BE2C (cell line): ENCODE data around the gene HOXA13. TPM values are rescaled to one million over a fixed set of nuclear protein-coding genes. Genes with fewer than 3 reads are reported as not detected.

Experiments used
- DNase-seq: peaks from one replicate; pipeline ENCODE4 v3.0.0-alpha.2; 2020
- H3K27me3 ChIP-seq: fragments of 250-450 bp; sonication (Bioruptor Pico); 2 replicates; pipeline ENCODE4 v1.5.1; 2020; ENCODE audit warnings: mild to moderate bottlenecking
- H3K36me3 ChIP-seq: fragments of 250-450 bp; sonication (Bioruptor Pico); 2 replicates; pipeline ENCODE4 v1.5.1; 2020; ENCODE audit warnings: mild to moderate bottlenecking
- H3K4me1 ChIP-seq: fragments of 250-450 bp; sonication (Bioruptor Pico); 2 replicates; pipeline ENCODE4 v1.5.1; 2020
- H3K4me3 ChIP-seq: 2 replicates; pipeline ENCODE4 v1.5.1; 2011; ENCODE audit warnings: low read depth, low read length
- H3K9me3 ChIP-seq: fragments of 250-450 bp; sonication (Bioruptor Pico); 2 replicates; pipeline ENCODE4 v1.5.1; 2020
- polyA plus RNA-seq: library from polyadenylated mRNA; unstranded; fragments of >200 nt; gene quantifications from one replicate; pipeline ENCODE4 v1.2.1, GENCODE V29; 2012; ENCODE audit warnings: low read depth, missing spikeins; ENCODE audit not compliant: insufficient read length, insufficient read depth
- TF ChIP-seq, protein P1 (sequence below): IDR thresholded peaks from 2 replicates; pipeline ENCODE4 v1.5.1; 2012; ENCODE audit warnings: mild to moderate bottlenecking, low read depth, low read length

Gene HOXA13
- not detected for polyA plus RNA-seq

DNA sequence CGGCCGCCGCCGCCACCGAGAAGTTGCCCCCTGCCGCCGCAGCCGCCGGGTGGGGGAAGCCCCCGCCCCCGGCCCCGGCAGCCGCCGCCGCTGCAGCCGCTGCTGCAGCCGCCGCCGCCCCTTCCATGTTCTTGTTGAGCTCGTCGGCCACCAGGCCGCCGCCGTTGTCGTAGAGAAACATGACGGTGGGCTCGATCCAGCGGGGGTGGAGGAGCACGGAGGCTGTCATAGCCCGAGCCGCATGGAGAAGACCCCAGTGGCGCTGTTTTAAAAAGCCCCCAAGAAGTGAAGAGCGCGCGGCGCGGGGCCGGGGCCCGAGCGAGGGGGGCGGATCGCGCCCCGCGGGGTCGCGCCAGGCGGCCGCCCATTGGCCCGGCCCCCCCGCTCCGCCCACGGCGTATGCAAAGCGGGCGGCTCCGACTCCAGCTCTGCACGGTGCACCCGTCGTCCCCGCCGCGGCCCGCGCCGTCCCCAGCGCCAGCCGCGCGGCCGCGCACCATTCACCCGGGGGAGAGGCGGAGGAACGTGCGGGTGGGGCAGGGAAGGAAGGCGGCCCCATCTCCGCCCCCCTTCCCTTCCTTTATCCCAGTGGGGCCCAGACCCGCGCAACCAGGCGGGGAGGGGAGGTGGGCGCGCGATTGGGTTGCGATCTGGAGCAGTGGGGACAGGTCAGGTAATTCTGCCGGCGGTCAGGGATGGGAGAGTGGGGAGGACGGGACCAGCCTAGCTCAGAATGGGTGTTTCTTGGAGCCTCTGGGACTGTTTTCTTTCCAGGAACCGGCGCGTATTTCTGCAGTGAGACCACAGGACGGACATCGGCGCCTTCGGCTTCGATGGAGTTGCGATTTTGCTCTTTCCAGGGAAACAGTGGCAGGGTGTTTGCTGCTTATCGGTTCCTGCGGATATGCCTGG lies at the start of gene HOXA13:
HOXA13 (minus strand) TSS at position 243 of the 912 bp plus-strand sequence; CDS start at position 229, 14 bp downstream.
- peaks cover 99% of the 10 kb centered on the region for H3K27me3 ChIP-seq

DNA sequence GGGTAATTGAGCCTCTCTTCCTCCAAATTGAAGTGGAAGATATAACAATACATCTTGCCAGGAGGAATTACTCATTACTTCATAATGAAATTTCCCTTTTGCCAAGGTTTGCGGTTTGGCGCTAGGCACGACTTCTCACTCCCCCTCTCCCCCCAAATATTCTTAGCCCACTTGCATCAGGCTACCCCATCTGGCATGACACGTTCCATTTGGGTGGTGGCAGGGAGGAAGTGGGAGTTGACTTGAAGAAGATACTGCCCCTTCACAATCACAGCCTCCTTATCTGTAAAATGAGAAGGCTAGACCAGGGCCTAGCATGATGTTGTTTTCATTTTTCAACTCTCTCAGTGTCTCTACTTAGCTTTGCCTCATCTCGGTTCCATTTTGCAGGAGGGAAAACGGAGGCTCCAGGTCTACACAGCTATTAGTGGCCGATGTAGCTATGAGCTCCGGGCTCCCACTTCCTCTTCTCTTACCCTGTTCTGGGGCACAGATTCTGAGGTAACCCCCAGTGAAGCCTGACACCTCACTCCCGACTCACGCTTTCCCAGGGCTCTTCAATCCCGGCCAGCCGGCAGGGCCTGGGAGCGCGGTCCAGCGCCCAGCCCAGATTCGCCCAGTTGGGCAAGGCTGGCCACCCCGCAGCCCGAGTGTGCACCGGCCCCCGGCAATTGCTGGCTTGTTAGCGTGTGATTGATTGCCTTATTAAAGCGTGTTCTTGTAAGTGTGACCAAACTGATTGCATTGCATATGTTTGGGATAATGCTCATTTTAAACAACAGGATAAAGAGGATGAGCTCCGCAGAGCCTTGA lies 49.2 kb upstream of the HOXA13 start:
- Histone ChIP-seq H3K27me3 (peaks cover 100% of the 10 kb centered on the region), H3K9me3 (no peaks in the 10 kb centered on the region; the same call in 1 of the 2 replicates), H3K4me3 (no peak overlapping the region), H3K4me1 (no peaks in the 10 kb centered on the region), H3K36me3 (no peaks in the 10 kb centered on the region)
- DNase-seq: no peak
- TF ChIP-seq, protein P1, sequence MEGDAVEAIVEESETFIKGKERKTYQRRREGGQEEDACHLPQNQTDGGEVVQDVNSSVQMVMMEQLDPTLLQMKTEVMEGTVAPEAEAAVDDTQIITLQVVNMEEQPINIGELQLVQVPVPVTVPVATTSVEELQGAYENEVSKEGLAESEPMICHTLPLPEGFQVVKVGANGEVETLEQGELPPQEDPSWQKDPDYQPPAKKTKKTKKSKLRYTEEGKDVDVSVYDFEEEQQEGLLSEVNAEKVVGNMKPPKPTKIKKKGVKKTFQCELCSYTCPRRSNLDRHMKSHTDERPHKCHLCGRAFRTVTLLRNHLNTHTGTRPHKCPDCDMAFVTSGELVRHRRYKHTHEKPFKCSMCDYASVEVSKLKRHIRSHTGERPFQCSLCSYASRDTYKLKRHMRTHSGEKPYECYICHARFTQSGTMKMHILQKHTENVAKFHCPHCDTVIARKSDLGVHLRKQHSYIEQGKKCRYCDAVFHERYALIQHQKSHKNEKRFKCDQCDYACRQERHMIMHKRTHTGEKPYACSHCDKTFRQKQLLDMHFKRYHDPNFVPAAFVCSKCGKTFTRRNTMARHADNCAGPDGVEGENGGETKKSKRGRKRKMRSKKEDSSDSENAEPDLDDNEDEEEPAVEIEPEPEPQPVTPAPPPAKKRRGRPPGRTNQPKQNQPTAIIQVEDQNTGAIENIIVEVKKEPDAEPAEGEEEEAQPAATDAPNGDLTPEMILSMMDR: no peak

More for the DNA sequence above, at the start of gene HOXA13:
- no peaks in the 10 kb centered on the region for H3K9me3 ChIP-seq
- DNase-seq: peak; percentile 83
- no peaks in the 10 kb centered on the region for H3K4me1 ChIP-seq
- TF ChIP-seq, protein P1: no peak
- no peaks in the 10 kb centered on the region for H3K36me3 ChIP-seq
- peak within 1 kb of the TSS; percentile 52 for H3K4me3 ChIP-seq

GRCh38 chr7:27248427-27248806 lies 48.5 kb upstream of the HOXA13 start:
- no peaks in the 10 kb centered on the region; the same call in 1 of the 2 replicates for H3K9me3 ChIP-seq
- no peaks in the 10 kb centered on the region for H3K36me3 ChIP-seq
- peaks cover 100% of the 10 kb centered on the region for H3K27me3 ChIP-seq
- H3K4me1 ChIP-seq: no peaks in the 10 kb centered on the region
- no peak overlapping the region for H3K4me3 ChIP-seq
- TF ChIP-seq, protein P1: no peak
- DNase-seq: no peak

GRCh38 chr7:27247452-27248426 lies 47.8 kb upstream of the HOXA13 start:
- Histone ChIP-seq H3K36me3 (no peaks in the 10 kb centered on the region), H3K4me3 (no peak overlapping the region), H3K4me1 (no peaks in the 10 kb centered on the region), H3K9me3 (no peaks in the 10 kb centered on the region; the same call in 1 of the 2 replicates), H3K27me3 (peaks cover 100% of the 10 kb centered on the region)
- TF ChIP-seq, protein P1: no peak
- no peak for DNase-seq

GRCh38 chr7:27247000-27247399 lies 47.1 kb upstream of the HOXA13 start:
- H3K4me1 ChIP-seq: no peaks in the 10 kb centered on the region
- no peaks in the 10 kb centered on the region for H3K36me3 ChIP-seq
- H3K4me3 ChIP-seq: no peak overlapping the region
- peaks cover 100% of the 10 kb centered on the region for H3K27me3 ChIP-seq
- DNase-seq: no peak
- H3K9me3 ChIP-seq: no peaks in the 10 kb centered on the region; the same call in 1 of the 2 replicates
- TF ChIP-seq, protein P1: no peak
